Fibroblast of peridontal ligament (primary cell): ENCODE data around the gene SF1.

Source experiments
- DNase-seq: peaks from one replicate; pipeline ENCODE4 v3.0.0-alpha.2; 2010; ENCODE audit errors: extremely low read depth

Gene SF1

GRCh38 chr11:64745521-64746328, 32.6 kb downstream of the SF1 start:
- no peak for DNase-seq

GRCh38 chr11:64745189-64745520, 33.2 kb downstream of the SF1 start:
- DNase-seq: no peak

GRCh38 chr11:64744544-64745188, 33.7 kb downstream of the SF1 start:
- no peak for DNase-seq

GRCh38 chr11:64743591-64744543, 34.5 kb downstream of the SF1 start, which contains the start of gene RASGRP2:
Gene RASGRP2, minus strand, starts transcription at chr11:64744142. Its CDS starts 1,276 bp downstream, at chr11:64742866.
- no peak for DNase-seq

GRCh38 chr11:64742889-64743590, 35.3 kb downstream of the SF1 start:
- no peak for DNase-seq

GRCh38 chr11:64742087-64742888, 36.1 kb downstream of the SF1 start:
- DNase-seq: no peak

- DNase-seq: no peak
Measured at GRCh38 chr11:64741375-64742086, 36.8 kb downstream of the SF1 start.

GRCh38 chr11:64739871-64740270, 38.5 kb downstream of the SF1 start:
- DNase-seq: no peak

GRCh38 chr11:64736654-64737053, 41.7 kb downstream of the SF1 start:
- no peak for DNase-seq

- no peak for DNase-seq
Measured at GRCh38 chr11:64735725-64736259, 42.5 kb downstream of the SF1 start.

- DNase-seq: no peak
Measured at GRCh38 chr11:64734811-64735724, 43.3 kb downstream of the SF1 start.

- no peak for DNase-seq
Measured at GRCh38 chr11:64731601-64732000, 46.7 kb downstream of the SF1 start.

GRCh38 chr11:64729851-64730382, 48.4 kb downstream of the SF1 start:
- DNase-seq: no peak

- no peak for DNase-seq
Measured at GRCh38 chr11:64728757-64729365, 49.5 kb downstream of the SF1 start.

GRCh38 chr11:64726867-64727530, 51.3 kb downstream of the SF1 start:
- no peak for DNase-seq

- no peak for DNase-seq
Measured at GRCh38 chr11:64726211-64726641, 52.1 kb downstream of the SF1 start.

- no peak for DNase-seq
Measured at GRCh38 chr11:64724863-64725532, 53.3 kb downstream of the SF1 start.
